Activated T-helper 2 cell treated with anti-CD3 and anti-CD28 coated beads, Interferon-gamma antibody, Interleukin-2, Interleukin-4, amounts not matched to agents 10 μg/mL and 5 μg/mL and 100 μg/mL, durations not matched to agents 14 hours and 24 hours and 36 hours (primary cell): ENCODE results near the gene ZNF891. TPM values are rescaled to one million over a fixed set of nuclear protein-coding genes. Genes with fewer than 3 reads are reported as not detected.

Experiments used
- total RNA-seq: library from RNA; stranded (reverse); gene quantifications from 2 replicates; pipeline ENCODE4 v1.2.3, GENCODE V29; 2022

The ZNF891 gene
- total RNA-seq, 1 donor from 2014 or later: 2.0 TPM

Other genes starting within 250 kb of the ZNF891 start
- gene CHFR, start 242.7 kb downstream of the ZNF891 start, total RNA-seq: 55.0 and 59.9 TPM in 2 replicates
- gene ZNF605, start 174.0 kb downstream of the ZNF891 start, total RNA-seq: 7.3 and 8.2 TPM in 2 replicates
- gene ZNF26, start 143.9 kb downstream of the ZNF891 start, total RNA-seq: 15.2 and 17.1 TPM in 2 replicates
- gene ZNF84, start 92.8 kb downstream of the ZNF891 start, total RNA-seq: 20.7 and 21.3 TPM in 2 replicates
- 14.4 and 15.3 TPM in 2 replicates for gene ZNF140, start 49.4 kb downstream of the ZNF891 start, total RNA-seq
- 4.9 and 6.3 TPM in 2 replicates for gene ZNF10, start 353 bp upstream of the ZNF891 start, total RNA-seq
- gene ZNF268, start 51.2 kb upstream of the ZNF891 start, total RNA-seq: 12.7 and 17.2 TPM in 2 replicates
- not detected in 2 replicates for gene ANHX, start 105.6 kb upstream of the ZNF891 start, total RNA-seq